ENCODE results near the gene CCDC27.

DNA sequence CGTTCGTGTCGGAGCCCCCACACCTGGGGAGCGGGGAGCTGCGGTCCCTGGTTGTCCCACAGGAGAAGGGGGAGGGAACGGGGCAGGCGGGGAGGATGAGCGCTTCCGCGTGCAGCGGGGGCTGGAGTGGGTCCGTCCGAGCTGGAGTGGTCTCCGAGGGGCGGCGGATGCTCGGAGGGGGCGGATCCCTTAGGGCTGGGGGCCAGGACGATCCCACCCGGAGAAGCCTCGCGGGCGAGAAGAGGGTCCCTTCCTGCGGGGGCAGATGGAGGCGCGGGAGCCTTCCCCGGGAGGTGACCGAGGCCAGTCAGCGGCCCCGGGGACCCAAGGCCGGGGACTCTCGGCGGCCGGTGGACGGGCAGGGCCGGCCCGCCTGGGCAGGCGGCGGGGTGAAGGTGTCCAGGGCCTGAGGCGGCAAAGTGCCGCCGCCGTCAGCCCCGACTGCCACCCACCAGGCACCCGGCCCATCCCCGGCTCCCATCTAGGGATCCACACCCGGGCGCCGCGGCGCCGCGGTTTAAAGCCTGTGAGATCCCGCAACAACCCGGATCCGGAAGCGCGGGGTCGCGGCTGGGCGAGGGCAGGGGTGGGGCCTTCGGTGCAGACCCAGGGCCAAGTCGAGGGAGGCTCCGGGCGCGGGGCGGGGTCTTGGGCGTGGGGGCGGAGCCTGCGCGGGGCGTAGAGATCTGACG, 5.3 kb upstream of the CCDC27 start:
- no peak for TF ChIP-seq POLR2A (IDR thresholded peaks at IDR 0.05)
- no peak for TF ChIP-seq CTCF (IDR thresholded peaks at IDR 0.05 in 8 of 11, conservative IDR thresholded peaks at IDR 0.05 in 3 of 11)

Measured in spleen (tissue), 7 donors.